Measurements from ENCODE around the gene GDAP1L1. TPM values are rescaled to one million over a fixed set of nuclear protein-coding genes. Genes with fewer than 3 reads are reported as not detected.
A peak's percentile ranks its signal among the peaks of the same experiment; 100 is the strongest.

The GDAP1L1 gene
- total and polyA plus RNA-seq, 5 donors from 2014 or later: 0.07 TPM; not detected in 4

DNA sequence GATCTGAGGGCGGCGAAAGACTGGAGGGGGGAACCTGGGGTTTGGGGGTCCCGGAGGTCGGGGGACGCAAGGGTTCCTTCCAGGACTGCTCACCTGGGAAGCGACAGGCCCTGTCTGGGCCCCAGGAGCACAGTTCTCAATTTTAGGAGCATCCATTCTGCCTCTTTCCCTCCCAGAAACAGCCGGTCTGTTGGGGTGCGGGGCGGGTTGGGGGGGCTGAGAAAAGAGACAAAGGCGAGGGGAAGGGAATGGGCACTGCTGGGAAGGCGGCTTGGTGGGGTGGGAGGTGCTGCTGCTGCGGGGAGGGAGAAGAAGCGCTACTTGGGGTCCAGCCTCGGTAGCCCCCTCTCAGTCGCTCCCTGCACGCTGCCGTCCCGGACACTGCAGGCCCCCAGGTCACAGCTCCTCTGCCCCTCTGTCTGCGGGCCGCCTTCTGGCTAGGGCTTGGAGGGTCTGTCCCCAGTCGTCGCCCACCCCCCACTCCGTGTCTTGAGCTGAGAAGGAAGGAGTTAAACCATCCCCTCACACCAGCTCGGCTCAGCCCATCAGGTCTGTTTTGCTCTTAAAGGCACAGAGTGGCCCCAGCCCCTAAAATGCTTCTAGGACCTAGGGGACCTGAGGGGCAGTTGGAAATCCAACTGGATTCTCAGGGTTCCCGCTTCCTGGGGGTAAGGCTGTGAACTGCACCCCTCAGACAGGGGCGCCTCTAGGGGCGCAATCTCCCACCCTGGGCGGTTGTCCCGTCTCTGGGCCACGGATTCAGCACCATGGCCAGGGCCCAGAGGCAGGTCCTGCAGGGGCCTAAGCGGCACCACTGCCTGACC is 690 bp downstream of the GDAP1L1 start:
- peaks cover 0 to 7% (median under 1%) of the 10 kb centered on the region in 4 donors for H3K4me1 Mint-ChIP-seq
- peaks cover 26% of the 10 kb centered on the region for H3K27me3 Mint-ChIP-seq
- H3K9me3 Mint-ChIP-seq: peaks cover 0 to 3% (median 0%) of the 10 kb centered on the region in 7 donors
- H3K36me3 Mint-ChIP-seq: peaks cover 9% of the 10 kb centered on the region
- peaks cover 3% of the 10 kb centered on the region for H3K4me1 ChIP-seq (ENCODE audit: control insufficient read depth, insufficient read depth, low read length, poor library complexity, severe bottlenecking)
- H3K27ac ChIP-seq (ENCODE audit: insufficient read depth, low read length, poor library complexity, severe bottlenecking): no peak overlapping the region
- no peaks in the 10 kb centered on the region for H3K9me3 ChIP-seq (ENCODE audit: control insufficient read depth in 2 of 2, low read length in 2 of 2)
- no peaks in the 10 kb centered on the region for H3K36me3 ChIP-seq (ENCODE audit: control insufficient read depth, insufficient read depth, low read length)
- H3K4me3 Mint-ChIP-seq: peak overlapping the region in 1 of 4 donors; percentile 46
- ATAC-seq (ENCODE audit: low read depth in 2 of 2) (no peak), DNase-seq (no peak)
- peaks cover 6% of the 10 kb centered on the region for H3K27me3 ChIP-seq (ENCODE audit: control insufficient read depth, insufficient read depth, low read length)
- no peak overlapping the region for H3K27ac Mint-ChIP-seq
- no peak overlapping the region for H3K4me3 ChIP-seq (ENCODE audit: low read depth, low read length)

DNA sequence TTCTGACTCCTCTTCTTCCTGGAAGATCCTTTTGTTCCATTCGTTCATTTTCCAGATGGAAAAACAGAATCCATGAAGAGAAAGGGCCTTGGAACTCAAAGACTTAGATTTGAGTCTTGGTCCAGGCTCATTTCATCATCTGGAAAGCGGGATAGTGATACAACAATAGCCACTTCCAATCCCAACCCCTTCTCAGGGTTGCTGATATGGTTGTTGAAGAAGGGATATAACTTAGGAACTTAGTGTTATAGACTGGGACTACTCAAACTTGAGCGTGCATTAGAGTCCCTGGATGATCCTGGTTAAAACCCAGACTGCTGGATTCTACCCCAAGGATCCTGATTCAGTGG is 1.3 kb downstream of the GDAP1L1 start:
- no peak overlapping the region for H3K27ac Mint-ChIP-seq
- H3K4me1 Mint-ChIP-seq: peaks cover 0 to 7% (median 2%) of the 10 kb centered on the region in 4 donors
- ATAC-seq (ENCODE audit: low read depth in 2 of 2): no peak
- Histone ChIP-seq H3K36me3 (ENCODE audit: control insufficient read depth, insufficient read depth, low read length) (no peaks in the 10 kb centered on the region), H3K4me3 (ENCODE audit: low read depth, low read length) (no peak overlapping the region), H3K9me3 (ENCODE audit: control insufficient read depth in 2 of 2, low read length in 2 of 2) (no peaks in the 10 kb centered on the region), H3K27ac (ENCODE audit: insufficient read depth, low read length, poor library complexity, severe bottlenecking) (no peak overlapping the region), H3K27me3 (ENCODE audit: control insufficient read depth, insufficient read depth, low read length) (peaks cover 6% of the 10 kb centered on the region), H3K4me1 (ENCODE audit: control insufficient read depth, insufficient read depth, low read length, poor library complexity, severe bottlenecking) (peaks cover 3% of the 10 kb centered on the region)
- DNase-seq: no peak
- H3K4me3 Mint-ChIP-seq: no peak overlapping the region
- peaks cover 7% of the 10 kb centered on the region for H3K36me3 Mint-ChIP-seq
- peaks cover 26% of the 10 kb centered on the region for H3K27me3 Mint-ChIP-seq
- peaks cover 0 to 4% (median 0%) of the 10 kb centered on the region in 7 donors for H3K9me3 Mint-ChIP-seq

DNA sequence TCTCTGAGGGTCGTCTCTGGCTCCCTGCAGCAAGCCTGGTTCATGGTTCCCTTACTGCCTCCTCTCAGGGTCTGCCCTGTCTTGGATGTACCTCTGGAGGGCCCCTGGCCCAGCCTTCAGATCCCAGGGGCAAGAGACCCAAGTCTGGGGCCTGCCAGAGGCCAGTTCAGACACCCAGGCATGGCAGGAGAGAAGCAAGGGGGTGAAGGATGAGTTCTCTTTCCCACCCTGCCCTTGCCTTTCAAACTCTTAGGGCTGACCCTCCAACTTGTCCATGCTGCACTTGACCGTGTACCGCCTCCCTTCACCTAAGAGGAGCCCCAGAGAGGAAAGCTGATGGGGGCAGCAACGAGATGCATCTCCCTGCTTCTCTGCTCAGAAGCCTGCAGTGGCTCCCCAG is 4.2 kb downstream of the GDAP1L1 start:
- Histone ChIP-seq H3K9me3 (ENCODE audit: control insufficient read depth in 2 of 2, low read length in 2 of 2) (no peaks in the 10 kb centered on the region), H3K27ac (ENCODE audit: insufficient read depth, low read length, poor library complexity, severe bottlenecking) (no peak overlapping the region), H3K4me1 (ENCODE audit: control insufficient read depth, insufficient read depth, low read length, poor library complexity, severe bottlenecking) (peaks cover 3% of the 10 kb centered on the region), H3K36me3 (ENCODE audit: control insufficient read depth, insufficient read depth, low read length) (no peaks in the 10 kb centered on the region), H3K4me3 (ENCODE audit: low read depth, low read length) (no peak overlapping the region), H3K27me3 (ENCODE audit: control insufficient read depth, insufficient read depth, low read length) (peaks cover 6% of the 10 kb centered on the region)
- peaks cover 0 to 8% (median 4%) of the 10 kb centered on the region in 4 donors for H3K4me1 Mint-ChIP-seq
- H3K27ac Mint-ChIP-seq: no peak overlapping the region
- peaks cover 9% of the 10 kb centered on the region for H3K36me3 Mint-ChIP-seq
- no peak overlapping the region for H3K4me3 Mint-ChIP-seq
- peaks cover 0 to 4% (median 0%) of the 10 kb centered on the region in 7 donors for H3K9me3 Mint-ChIP-seq
- ATAC-seq (ENCODE audit: low read depth in 2 of 2) (no peak), DNase-seq (no peak)
- peaks cover 26% of the 10 kb centered on the region for H3K27me3 Mint-ChIP-seq

DNA sequence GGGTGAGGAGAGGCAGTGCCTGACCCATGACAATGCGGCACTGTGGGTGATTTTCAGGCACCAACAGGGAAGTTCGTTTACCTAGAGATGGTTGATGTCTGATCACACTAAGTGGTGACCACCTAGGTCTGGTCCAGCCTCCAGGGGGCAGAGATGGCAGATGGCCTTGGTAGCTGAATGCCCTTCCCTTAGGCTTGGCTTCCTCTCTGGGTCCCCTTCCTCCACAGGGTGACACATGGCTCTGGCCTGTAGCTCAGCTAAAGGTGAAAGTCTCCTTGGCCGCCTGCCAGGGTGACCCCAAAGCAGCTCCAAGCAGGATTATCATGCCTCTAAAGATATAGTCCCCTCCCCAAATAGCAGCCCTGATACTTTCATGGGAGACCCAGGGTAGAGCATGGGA is 6.4 kb downstream of the GDAP1L1 start:
- Histone ChIP-seq H3K9me3 (ENCODE audit: control insufficient read depth in 2 of 2, low read length in 2 of 2) (no peaks in the 10 kb centered on the region), H3K36me3 (ENCODE audit: control insufficient read depth, insufficient read depth, low read length) (no peaks in the 10 kb centered on the region), H3K4me1 (ENCODE audit: control insufficient read depth, insufficient read depth, low read length, poor library complexity, severe bottlenecking) (no peaks in the 10 kb centered on the region), H3K27me3 (ENCODE audit: control insufficient read depth, insufficient read depth, low read length) (peaks cover 2% of the 10 kb centered on the region), H3K27ac (ENCODE audit: insufficient read depth, low read length, poor library complexity, severe bottlenecking) (no peak overlapping the region), H3K4me3 (ENCODE audit: low read depth, low read length) (no peak overlapping the region)
- H3K4me3 Mint-ChIP-seq: no peak overlapping the region
- H3K4me1 Mint-ChIP-seq: peaks cover 0 to 8% (median 0%) of the 10 kb centered on the region in 4 donors
- no peak for ATAC-seq (ENCODE audit: low read depth in 2 of 2)
- DNase-seq: no peak
- no peak overlapping the region for H3K27ac Mint-ChIP-seq
- peaks cover 15% of the 10 kb centered on the region for H3K27me3 Mint-ChIP-seq
- H3K36me3 Mint-ChIP-seq: peaks cover 9% of the 10 kb centered on the region
- H3K9me3 Mint-ChIP-seq: peaks cover 0 to 2% (median 0%) of the 10 kb centered on the region in 7 donors

DNA sequence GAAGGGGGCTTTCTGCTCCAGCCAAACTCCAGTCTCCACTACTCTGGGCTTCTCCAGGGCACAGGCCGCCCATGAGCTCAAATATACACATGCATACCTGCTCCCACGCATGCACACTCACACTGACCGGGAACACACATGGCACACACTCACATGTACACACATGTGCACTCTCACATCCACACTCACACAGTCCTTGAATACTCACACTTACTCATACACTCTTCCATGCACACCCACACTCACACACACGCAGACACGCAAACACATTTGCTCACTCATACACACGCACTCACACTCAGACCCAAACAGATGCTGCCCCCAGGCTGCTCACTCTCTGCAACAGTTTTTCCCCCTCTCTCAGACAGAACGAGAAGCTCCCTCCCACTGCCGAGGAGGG is 7.0 kb downstream of the GDAP1L1 start:
- peaks cover 0 to 8% (median 0%) of the 10 kb centered on the region in 4 donors for H3K4me1 Mint-ChIP-seq

DNA sequence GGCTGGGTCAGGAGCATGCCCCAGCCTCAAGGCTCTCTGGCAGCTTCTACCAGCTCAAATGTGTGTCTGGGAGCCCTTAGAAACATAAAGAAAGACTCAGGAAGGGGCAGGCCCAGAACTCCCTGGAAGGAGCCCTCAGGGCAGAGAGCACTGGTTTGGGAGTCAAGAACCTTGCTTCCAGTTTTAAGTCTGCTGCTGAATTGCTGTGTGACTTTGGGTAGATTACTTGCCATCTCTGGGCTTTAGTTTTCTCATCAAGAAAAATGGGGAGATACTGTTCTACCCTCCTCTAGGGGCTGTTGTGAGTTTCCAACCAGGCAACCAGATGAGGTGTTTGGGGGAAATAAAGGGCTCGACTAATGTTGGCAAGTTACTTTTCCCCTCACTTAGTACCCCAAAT is 8.8 kb downstream of the GDAP1L1 start:
- no peak overlapping the region for H3K27ac ChIP-seq (ENCODE audit: insufficient read depth, low read length, poor library complexity, severe bottlenecking)
- H3K4me3 ChIP-seq (ENCODE audit: low read depth, low read length): no peak overlapping the region
- H3K4me1 ChIP-seq (ENCODE audit: control insufficient read depth, insufficient read depth, low read length, poor library complexity, severe bottlenecking): no peaks in the 10 kb centered on the region
- Mint-ChIP-seq H3K27ac (no peak overlapping the region), H3K27me3 (no peaks in the 10 kb centered on the region), H3K9me3 (peaks cover 0 to 2% (median 0%) of the 10 kb centered on the region in 7 donors), H3K4me3 (no peak overlapping the region), H3K4me1 (peaks cover 0 to 8% (median 0%) of the 10 kb centered on the region in 4 donors), H3K36me3 (peaks cover 5% of the 10 kb centered on the region)
- no peak for DNase-seq
- ATAC-seq (ENCODE audit: low read depth in 2 of 2): no peak
- H3K36me3 ChIP-seq (ENCODE audit: control insufficient read depth, insufficient read depth, low read length): no peaks in the 10 kb centered on the region
- no peaks in the 10 kb centered on the region for H3K9me3 ChIP-seq (ENCODE audit: control insufficient read depth in 2 of 2, low read length in 2 of 2)
- no peaks in the 10 kb centered on the region for H3K27me3 ChIP-seq (ENCODE audit: control insufficient read depth, insufficient read depth, low read length)

More for the DNA sequence above, 7.0 kb downstream of the GDAP1L1 start:
- Mint-ChIP-seq H3K36me3 (peaks cover 9% of the 10 kb centered on the region), H3K4me3 (no peak overlapping the region), H3K27ac (no peak overlapping the region), H3K27me3 (peaks cover 10% of the 10 kb centered on the region), H3K9me3 (peaks cover 0 to 2% (median 0%) of the 10 kb centered on the region in 7 donors)
- DNase-seq (no peak), ATAC-seq (ENCODE audit: low read depth in 2 of 2) (no peak)
- Histone ChIP-seq H3K4me3 (ENCODE audit: low read depth, low read length) (no peak overlapping the region), H3K36me3 (ENCODE audit: control insufficient read depth, insufficient read depth, low read length) (no peaks in the 10 kb centered on the region), H3K4me1 (ENCODE audit: control insufficient read depth, insufficient read depth, low read length, poor library complexity, severe bottlenecking) (no peaks in the 10 kb centered on the region), H3K27ac (ENCODE audit: insufficient read depth, low read length, poor library complexity, severe bottlenecking) (no peak overlapping the region), H3K27me3 (ENCODE audit: control insufficient read depth, insufficient read depth, low read length) (no peaks in the 10 kb centered on the region), H3K9me3 (ENCODE audit: control insufficient read depth in 2 of 2, low read length in 2 of 2) (no peaks in the 10 kb centered on the region)

DNA sequence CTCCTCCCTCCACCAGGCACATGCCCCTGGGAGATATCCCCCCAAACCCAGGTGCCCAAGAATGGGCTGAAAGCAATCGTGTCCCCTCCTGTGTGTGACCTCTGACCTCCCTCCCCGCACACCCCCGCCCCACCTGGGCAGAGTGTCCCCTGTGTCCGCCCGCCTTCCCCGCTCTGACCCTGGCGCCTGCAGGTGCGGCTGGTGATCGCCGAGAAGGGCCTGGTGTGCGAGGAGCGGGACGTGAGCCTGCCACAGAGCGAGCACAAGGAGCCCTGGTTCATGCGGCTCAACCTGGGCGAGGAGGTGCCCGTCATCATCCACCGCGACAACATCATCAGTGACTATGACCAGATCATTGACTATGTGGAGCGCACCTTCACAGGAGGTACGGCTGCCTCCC is 9.9 kb downstream of the GDAP1L1 start:
- Histone ChIP-seq H3K27me3 (ENCODE audit: control insufficient read depth, insufficient read depth, low read length) (no peaks in the 10 kb centered on the region), H3K27ac (ENCODE audit: insufficient read depth, low read length, poor library complexity, severe bottlenecking) (no peak overlapping the region), H3K4me3 (ENCODE audit: low read depth, low read length) (no peak overlapping the region), H3K4me1 (ENCODE audit: control insufficient read depth, insufficient read depth, low read length, poor library complexity, severe bottlenecking) (no peaks in the 10 kb centered on the region), H3K9me3 (ENCODE audit: control insufficient read depth in 2 of 2, low read length in 2 of 2) (no peaks in the 10 kb centered on the region), H3K36me3 (ENCODE audit: control insufficient read depth, insufficient read depth, low read length) (no peaks in the 10 kb centered on the region)
- peaks cover 0 to 10% (median 0%) of the 10 kb centered on the region in 4 donors for H3K4me1 Mint-ChIP-seq
- ATAC-seq (ENCODE audit: low read depth in 2 of 2): no peak
- H3K4me3 Mint-ChIP-seq: no peak overlapping the region
- peaks cover 5% of the 10 kb centered on the region for H3K36me3 Mint-ChIP-seq
- H3K27me3 Mint-ChIP-seq: no peaks in the 10 kb centered on the region
- peaks cover 0 to 2% (median 0%) of the 10 kb centered on the region in 7 donors for H3K9me3 Mint-ChIP-seq
- DNase-seq: no peak
- no peak overlapping the region for H3K27ac Mint-ChIP-seq
